Ramos (cell line): ENCODE results near the gene PCNX3.
"Not testable (repeated sequence)": the region's sequence is repeated elsewhere in the genome, so short reads cannot be mapped to it uniquely, and the experiment has no call there.

ENCODE experiments used
- in situ Hi-C: fragments of 300-500 bp; cut with MboI; formaldehyde crosslinking; loops from one replicate; pipeline ENCODE4 v1.14.3; 2022; ENCODE audit warnings: low sequenced_read_pairs; ENCODE audit not compliant: unreplicated experiment

The PCNX3 gene

GRCh38 chr11:65680192-65680743, 64.7 kb downstream of the PCNX3 start:
- in situ Hi-C loops = no loop called here

- in situ Hi-C loops = not testable (repeated sequence)
Measured at GRCh38 chr11:65683480-65683879, 67.9 kb downstream of the PCNX3 start.

- in situ Hi-C loops = no loop called here
Measured at GRCh38 chr11:65685981-65686380, 70.4 kb downstream of the PCNX3 start.
